Brain pericyte (primary cell): ENCODE results near the gene MACROH2A1.
A peak's percentile ranks its signal among the peaks of the same experiment; 100 is the strongest.

Experiments used
- DNase-seq: peaks from one replicate; pipeline ENCODE4 v3.0.0-alpha.2; 2012; ENCODE audit warnings: low read depth, low spot score

The MACROH2A1 gene

GRCh38 chr5:135333732-135334515 is 65.1 kb downstream of the MACROH2A1 start:
- no peak for DNase-seq

- peak; percentile 17 for DNase-seq
Measured at GRCh38 chr5:135332519-135333150, 66.4 kb downstream of the MACROH2A1 start.

GRCh38 chr5:135331612-135332011 is 67.4 kb downstream of the MACROH2A1 start:
- DNase-seq, result no peak

- DNase-seq, result no peak
Measured at GRCh38 chr5:135330798-135331096, 68.3 kb downstream of the MACROH2A1 start.

- DNase-seq, result no peak
Measured at GRCh38 chr5:135329913-135330797, 68.9 kb downstream of the MACROH2A1 start.

GRCh38 chr5:135329066-135329912 is 69.7 kb downstream of the MACROH2A1 start:
- no peak for DNase-seq

GRCh38 chr5:135328128-135328687 is 70.8 kb downstream of the MACROH2A1 start:
- DNase-seq, result no peak

- DNase-seq, result no peak
Measured at GRCh38 chr5:135327429-135328127, 71.5 kb downstream of the MACROH2A1 start.

GRCh38 chr5:135326296-135327254 is 72.5 kb downstream of the MACROH2A1 start:
- no peak for DNase-seq

GRCh38 chr5:135324897-135325650 is 74.0 kb downstream of the MACROH2A1 start:
- DNase-seq, result no peak

GRCh38 chr5:135324160-135324559 is 74.9 kb downstream of the MACROH2A1 start:
- no peak for DNase-seq

GRCh38 chr5:135323701-135324132 is 75.3 kb downstream of the MACROH2A1 start:
- no peak for DNase-seq

- DNase-seq, result no peak
Measured at GRCh38 chr5:135323227-135323626, 75.8 kb downstream of the MACROH2A1 start.

- DNase-seq, result no peak
Measured at GRCh38 chr5:135322744-135323143, 76.3 kb downstream of the MACROH2A1 start.

- no peak for DNase-seq
Measured at GRCh38 chr5:135322271-135322670, 76.8 kb downstream of the MACROH2A1 start.

GRCh38 chr5:135320718-135321484 is 78.1 kb downstream of the MACROH2A1 start:
- no peak for DNase-seq

GRCh38 chr5:135319928-135320606 is 79.0 kb downstream of the MACROH2A1 start:
- no peak for DNase-seq
